Smooth muscle cell (in vitro differentiated cells): ENCODE measurements around the gene PTCD3. TPM values are rescaled to one million over a fixed set of nuclear protein-coding genes. Genes with fewer than 3 reads are reported as not detected.
A peak's percentile ranks its signal among the peaks of the same experiment; 100 is the strongest.

Experiments
- DNase-seq: peaks from one replicate; lab custom pipeline; 2025; ENCODE audit not compliant: unreplicated experiment; lab: John Stamatoyannopoulos, UW
- H2AFZ ChIP-seq: fragments of 200-600 bp; sonication (generic); 2 replicates; pipeline ENCODE4 v1.6.0; 2016; ENCODE audit warnings: antibody characterized with exemption, low read depth, mild to moderate bottlenecking
- H3F3A ChIP-seq: fragments of 200-600 bp; sonication (generic); 2 replicates; pipeline ENCODE4 v1.6.0; 2017; ENCODE audit warnings: antibody characterized with exemption, low read depth
- H3K27ac ChIP-seq: fragments of 200-600 bp; sonication (generic); 2 replicates; pipeline ENCODE4 v1.5.1; 2016; ENCODE audit warnings: low read depth, mild to moderate bottlenecking
- H3K27me3 ChIP-seq: fragments of 200-600 bp; sonication (generic); 2 replicates; pipeline ENCODE4 v1.6.1; 2016; ENCODE audit warnings: low read depth, mild to moderate bottlenecking
- H3K36me3 ChIP-seq: fragments of 200-600 bp; sonication (generic); 2 replicates; pipeline ENCODE4 v1.5.1; 2016; ENCODE audit warnings: low read depth
- H3K4me1 ChIP-seq: fragments of 200-600 bp; sonication (generic); 2 replicates; pipeline ENCODE4 v1.5.1; 2016; ENCODE audit warnings: low read depth
- H3K4me2 ChIP-seq: fragments of 200-600 bp; sonication (generic); 2 replicates; pipeline ENCODE4 v1.6.0; 2016; ENCODE audit warnings: mild to moderate bottlenecking
- H3K4me3 ChIP-seq: fragments of 200-600 bp; sonication (generic); 2 replicates; pipeline ENCODE4 v1.5.1; 2016; ENCODE audit warnings: mild to moderate bottlenecking
- H3K79me2 ChIP-seq: fragments of 200-600 bp; sonication (generic); 2 replicates; pipeline ENCODE4 v1.6.0; 2016; ENCODE audit warnings: low read depth, mild to moderate bottlenecking
- H3K9ac ChIP-seq: fragments of 200-600 bp; sonication (generic); 2 replicates; pipeline ENCODE4 v1.6.0; 2016; ENCODE audit warnings: low read depth
- H3K9me3 ChIP-seq: fragments of 200-600 bp; sonication (generic); replicated peaks from 2 replicates; pipeline ENCODE4 v1.5.1; 2016; ENCODE audit warnings: low read depth
- H4K20me1 ChIP-seq: fragments of 200-600 bp; sonication (generic); 2 replicates; pipeline ENCODE4 v1.6.0; 2016; ENCODE audit warnings: low read depth
- CTCF ChIP-seq: fragments of 200-600 bp; sonication (generic); IDR thresholded peaks from 2 replicates; pipeline ENCODE4 v1.5.1; 2017; ENCODE audit warnings: borderline replicate concordance, mild to moderate bottlenecking, antibody characterized with exemption; ENCODE audit not compliant: insufficient read depth, poor library complexity, severe bottlenecking
- WGBS: methylation state at CpG from one replicate; pipeline ENCODE4 v1.1.7; 2016; ENCODE audit warnings: low lambda C conversion rate; 5-methylcytosine and 5-hydroxymethylcytosine counted together
- polyA plus RNA-seq: library from polyadenylated mRNA; unstranded; fragments of >200 nt; fragmentation: Nextera tagmentation; extraction: Ambion mirVana; gene quantifications from 2 replicates; pipeline ENCODE4 v1.2.1, GENCODE V29; 2016
- total RNA-seq: library from RNA; depleted of rRNA; stranded (reverse); fragments of >200 nt; gene quantifications from 2 replicates; pipeline ENCODE4 v1.2.3, GENCODE V29; 2014

The PTCD3 gene
- total and polyA plus RNA-seq, 2 experiments from 2014 or later = 42.2 to 78.7 TPM

- H3K4me1 ChIP-seq = no peaks in the 10 kb centered on the region
- no peak overlapping the region for H2AFZ ChIP-seq
- H3K79me2 ChIP-seq = peaks cover 15% of the 10 kb centered on the region
- no peak for DNase-seq
- H3K9ac ChIP-seq = no peak overlapping the region
- no peaks in the 10 kb centered on the region for H3F3A ChIP-seq
- no peak overlapping the region for H3K4me3 ChIP-seq
- H3K36me3 ChIP-seq = peaks cover 3% of the 10 kb centered on the region
- no peak overlapping the region for H3K27ac ChIP-seq
- no peak for TF ChIP-seq CTCF
- no peaks in the 10 kb centered on the region for H3K9me3 ChIP-seq
- no peak overlapping the region for H3K4me2 ChIP-seq
- H4K20me1 ChIP-seq = peaks cover 32% of the 10 kb centered on the region
- H3K27me3 ChIP-seq = no peaks in the 10 kb centered on the region
Observed at GRCh38 chr2:86176597-86176996, 70.6 kb downstream of the PTCD3 start.

GRCh38 chr2:86185517-86186212 lies 79.6 kb downstream of the PTCD3 start:
- Histone ChIP-seq H3K9me3 (no peaks in the 10 kb centered on the region), H4K20me1 (peaks cover 98% of the 10 kb centered on the region), H2AFZ (no peak overlapping the region), H3K27ac (peak overlapping the region; percentile 1), H3K4me1 (no peaks in the 10 kb centered on the region), H3K36me3 (no peaks in the 10 kb centered on the region), H3K4me2 (no peak overlapping the region), H3K9ac (no peak overlapping the region), H3K27me3 (no peaks in the 10 kb centered on the region), H3F3A (no peaks in the 10 kb centered on the region), H3K4me3 (no peak overlapping the region), H3K79me2 (peaks cover 99% of the 10 kb centered on the region)
- 92% methylated on average over 1 of the region's 1 CpG for WGBS
- no peak for DNase-seq
- no peak for TF ChIP-seq CTCF

GRCh38 chr2:86186431-86186830 lies 80.4 kb downstream of the PTCD3 start:
- Histone ChIP-seq H3F3A (no peaks in the 10 kb centered on the region), H3K4me3 (no peak overlapping the region), H4K20me1 (peaks cover 99% of the 10 kb centered on the region), H3K36me3 (no peaks in the 10 kb centered on the region), H3K27me3 (no peaks in the 10 kb centered on the region), H3K79me2 (peaks cover 100% of the 10 kb centered on the region), H3K9ac (no peak overlapping the region), H2AFZ (no peak overlapping the region), H3K9me3 (no peaks in the 10 kb centered on the region), H3K4me1 (no peaks in the 10 kb centered on the region), H3K27ac (no peak overlapping the region), H3K4me2 (no peak overlapping the region)
- no peak for TF ChIP-seq CTCF
- DNase-seq = no peak

- WGBS = 95% methylated on average over 7 of the region's 7 CpGs
- Histone ChIP-seq H4K20me1 (peaks cover 97% of the 10 kb centered on the region), H3K9me3 (no peaks in the 10 kb centered on the region)
Observed at GRCh38 chr2:86189782-86190416, 83.9 kb downstream of the PTCD3 start.

More at GRCh38 chr2:86189782-86190416, 83.9 kb downstream of the PTCD3 start:
- Histone ChIP-seq H3K36me3 (no peaks in the 10 kb centered on the region), H2AFZ (no peak overlapping the region), H3K9ac (no peak overlapping the region), H3K79me2 (peaks cover 96% of the 10 kb centered on the region), H3K27me3 (no peaks in the 10 kb centered on the region), H3K4me3 (no peak overlapping the region), H3K27ac (no peak overlapping the region), H3K4me1 (peaks cover 11% of the 10 kb centered on the region), H3K4me2 (no peak overlapping the region), H3F3A (peaks cover 7% of the 10 kb centered on the region)
- no peak for DNase-seq
- no peak for TF ChIP-seq CTCF
